GM19099 (cell line): Measurements from ENCODE around the gene FAM177B.

Source experiments
- POLR2A ChIP-seq: IDR thresholded peaks from 3 replicates; pipeline ENCODE4 v1.6.1; 2011; ENCODE audit warnings: low read depth; ENCODE audit not compliant: insufficient read length; ENCODE audit errors: extremely low read depth

Gene FAM177B

GRCh38 chr1:222794656-222795474 is 57.9 kb downstream of the FAM177B start:
- no peak for TF ChIP-seq POLR2A

- no peak for TF ChIP-seq POLR2A
Observed at GRCh38 chr1:222798116-222798515, 61.1 kb downstream of the FAM177B start.

- TF ChIP-seq POLR2A, result no peak
Observed at GRCh38 chr1:222798975-222799374, 62.0 kb downstream of the FAM177B start.
